ENCODE data around the gene NOTCH1.

The NOTCH1 gene

GRCh38 chr9:136508729-136509500 is 36.9 kb downstream of the NOTCH1 start:
- no peak overlapping the region for H3K4me3 ChIP-seq (ENCODE audit: low read length)
- no peaks in the 10 kb centered on the region for H3K9me3 ChIP-seq (ENCODE audit: insufficient read depth, low read depth, low read length)
- H3K4me1 ChIP-seq (ENCODE audit: insufficient read depth, low read length) = no peaks in the 10 kb centered on the region
- H3K9ac ChIP-seq (ENCODE audit: low read depth, low read length) = no peak overlapping the region
- H3K36me3 ChIP-seq (ENCODE audit: insufficient read depth, low read length) = peaks cover 96% of the 10 kb centered on the region
- 95% methylated on average over 37 of the region's 37 CpGs for WGBS
- no peaks in the 10 kb centered on the region for H3K27me3 ChIP-seq (ENCODE audit: insufficient read depth, low read length)
- H3K27ac ChIP-seq (ENCODE audit: low read depth, low read length) = no peak overlapping the region

GRCh38 chr9:136507992-136508375 is 37.9 kb downstream of the NOTCH1 start:
- no peak overlapping the region for H3K9ac ChIP-seq (ENCODE audit: low read depth, low read length)
- no peaks in the 10 kb centered on the region for H3K27me3 ChIP-seq (ENCODE audit: insufficient read depth, low read length)
- H3K36me3 ChIP-seq (ENCODE audit: insufficient read depth, low read length) = peaks cover 98% of the 10 kb centered on the region
- H3K27ac ChIP-seq (ENCODE audit: low read depth, low read length) = no peak overlapping the region
- H3K4me1 ChIP-seq (ENCODE audit: insufficient read depth, low read length) = no peaks in the 10 kb centered on the region
- WGBS = 95% methylated on average over 23 of the region's 23 CpGs
- no peak overlapping the region for H3K4me3 ChIP-seq (ENCODE audit: low read length)
- no peaks in the 10 kb centered on the region for H3K9me3 ChIP-seq (ENCODE audit: insufficient read depth, low read depth, low read length)

- Histone ChIP-seq H3K27me3 (ENCODE audit: insufficient read depth, low read length) (no peaks in the 10 kb centered on the region), H3K27ac (ENCODE audit: low read depth, low read length) (no peak overlapping the region), H3K4me1 (ENCODE audit: insufficient read depth, low read length) (no peaks in the 10 kb centered on the region), H3K36me3 (ENCODE audit: insufficient read depth, low read length) (peaks cover 99% of the 10 kb centered on the region), H3K9ac (ENCODE audit: low read depth, low read length) (no peak overlapping the region; the same call in 1 of the 2 replicates), H3K9me3 (ENCODE audit: insufficient read depth, low read depth, low read length) (no peaks in the 10 kb centered on the region), H3K4me3 (ENCODE audit: low read length) (no peak overlapping the region)
- 96% methylated on average over 28 of the region's 28 CpGs for WGBS
Observed at GRCh38 chr9:136507221-136507991, 38.4 kb downstream of the NOTCH1 start.

GRCh38 chr9:136506425-136506824 is 39.4 kb downstream of the NOTCH1 start:
- H3K4me3 ChIP-seq (ENCODE audit: low read length) = no peak overlapping the region
- H3K27ac ChIP-seq (ENCODE audit: low read depth, low read length) = no peak overlapping the region
- 97% methylated on average over 30 of the region's 30 CpGs for WGBS
- no peaks in the 10 kb centered on the region for H3K27me3 ChIP-seq (ENCODE audit: insufficient read depth, low read length)
- H3K36me3 ChIP-seq (ENCODE audit: insufficient read depth, low read length) = peaks cover 99% of the 10 kb centered on the region
- H3K4me1 ChIP-seq (ENCODE audit: insufficient read depth, low read length) = no peaks in the 10 kb centered on the region
- no peak overlapping the region for H3K9ac ChIP-seq (ENCODE audit: low read depth, low read length)
- no peaks in the 10 kb centered on the region for H3K9me3 ChIP-seq (ENCODE audit: insufficient read depth, low read depth, low read length)

- 96% methylated on average over 48 of the region's 51 CpGs for WGBS
- peaks cover 98% of the 10 kb centered on the region for H3K36me3 ChIP-seq (ENCODE audit: insufficient read depth, low read length)
- no peak overlapping the region for H3K27ac ChIP-seq (ENCODE audit: low read depth, low read length)
- no peaks in the 10 kb centered on the region for H3K27me3 ChIP-seq (ENCODE audit: insufficient read depth, low read length)
- H3K9me3 ChIP-seq (ENCODE audit: insufficient read depth, low read depth, low read length) = no peaks in the 10 kb centered on the region
- no peak overlapping the region for H3K4me3 ChIP-seq (ENCODE audit: low read length)
- no peaks in the 10 kb centered on the region for H3K4me1 ChIP-seq (ENCODE audit: insufficient read depth, low read length)
- H3K9ac ChIP-seq (ENCODE audit: low read depth, low read length) = no peak overlapping the region
Observed at GRCh38 chr9:136505406-136506403, 40.1 kb downstream of the NOTCH1 start.

GRCh38 chr9:136504512-136505348 is 41.1 kb downstream of the NOTCH1 start:
- 95% methylated on average over 68 of the region's 68 CpGs for WGBS
- no peak overlapping the region for H3K4me3 ChIP-seq (ENCODE audit: low read length)
- H3K9me3 ChIP-seq (ENCODE audit: insufficient read depth, low read depth, low read length) = no peaks in the 10 kb centered on the region
- H3K36me3 ChIP-seq (ENCODE audit: insufficient read depth, low read length) = peaks cover 98% of the 10 kb centered on the region
- no peak overlapping the region for H3K27ac ChIP-seq (ENCODE audit: low read depth, low read length)
- H3K9ac ChIP-seq (ENCODE audit: low read depth, low read length) = no peak overlapping the region
- no peaks in the 10 kb centered on the region for H3K27me3 ChIP-seq (ENCODE audit: insufficient read depth, low read length)
- no peaks in the 10 kb centered on the region for H3K4me1 ChIP-seq (ENCODE audit: insufficient read depth, low read length)

GRCh38 chr9:136502940-136503550 is 42.8 kb downstream of the NOTCH1 start:
- Histone ChIP-seq H3K9me3 (ENCODE audit: insufficient read depth, low read depth, low read length) (no peaks in the 10 kb centered on the region), H3K4me1 (ENCODE audit: insufficient read depth, low read length) (no peaks in the 10 kb centered on the region), H3K27ac (ENCODE audit: low read depth, low read length) (no peak overlapping the region), H3K27me3 (ENCODE audit: insufficient read depth, low read length) (no peaks in the 10 kb centered on the region), H3K4me3 (ENCODE audit: low read length) (no peak overlapping the region), H3K9ac (ENCODE audit: low read depth, low read length) (no peak overlapping the region), H3K36me3 (ENCODE audit: insufficient read depth, low read length) (peaks cover 98% of the 10 kb centered on the region)
- 93% methylated on average over 33 of the region's 33 CpGs for WGBS

- no peak overlapping the region for H3K9ac ChIP-seq (ENCODE audit: low read depth, low read length)
- H3K36me3 ChIP-seq (ENCODE audit: insufficient read depth, low read length) = peaks cover 95% of the 10 kb centered on the region
- no peaks in the 10 kb centered on the region for H3K27me3 ChIP-seq (ENCODE audit: insufficient read depth, low read length)
- H3K27ac ChIP-seq (ENCODE audit: low read depth, low read length) = no peak overlapping the region
- 97% methylated on average over 38 of the region's 38 CpGs for WGBS
- H3K9me3 ChIP-seq (ENCODE audit: insufficient read depth, low read depth, low read length) = no peaks in the 10 kb centered on the region
- no peak overlapping the region for H3K4me3 ChIP-seq (ENCODE audit: low read length)
- H3K4me1 ChIP-seq (ENCODE audit: insufficient read depth, low read length) = no peaks in the 10 kb centered on the region
Observed at GRCh38 chr9:136502196-136502595, 43.7 kb downstream of the NOTCH1 start.

GRCh38 chr9:136501686-136502085 is 44.2 kb downstream of the NOTCH1 start:
- Histone ChIP-seq H3K9ac (ENCODE audit: low read depth, low read length) (no peak overlapping the region), H3K4me1 (ENCODE audit: insufficient read depth, low read length) (no peaks in the 10 kb centered on the region), H3K36me3 (ENCODE audit: insufficient read depth, low read length) (peaks cover 95% of the 10 kb centered on the region), H3K27me3 (ENCODE audit: insufficient read depth, low read length) (no peaks in the 10 kb centered on the region), H3K9me3 (ENCODE audit: insufficient read depth, low read depth, low read length) (no peaks in the 10 kb centered on the region), H3K27ac (ENCODE audit: low read depth, low read length) (no peak overlapping the region), H3K4me3 (ENCODE audit: low read length) (no peak overlapping the region)
- 96% methylated on average over 23 of the region's 23 CpGs for WGBS
